Measurements from ENCODE around the gene NLE1.

Gene NLE1

GRCh38 chr17:35142467-35142796 is 329 bp upstream of the NLE1 start:
- H3K4me3 ChIP-seq (ENCODE audit: low read depth, low read length), result peak overlapping the region; percentile 32
- TF ChIP-seq, protein P1, sequence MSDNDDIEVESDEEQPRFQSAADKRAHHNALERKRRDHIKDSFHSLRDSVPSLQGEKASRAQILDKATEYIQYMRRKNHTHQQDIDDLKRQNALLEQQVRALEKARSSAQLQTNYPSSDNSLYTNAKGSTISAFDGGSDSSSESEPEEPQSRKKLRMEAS (IDR thresholded peaks at IDR 0.05; ENCODE audit: low read depth, low read length), result no peak
- TF ChIP-seq POLR2A (IDR thresholded peaks at IDR 0.05; ENCODE audit: extremely low read depth, insufficient read length), result no peak
- no peak for TF ChIP-seq CTCF (IDR thresholded peaks at IDR 0.05; ENCODE audit: low read depth, low read length)
- no peak for TF ChIP-seq MYC (IDR thresholded peaks at IDR 0.05; ENCODE audit: low read depth, low read length)
- DNase-seq (ENCODE audit: low read depth), result no peak

GRCh38 chr17:35138218-35138617 is 3.9 kb downstream of the NLE1 start:
- no peak for TF ChIP-seq POLR2A (IDR thresholded peaks at IDR 0.05; ENCODE audit: extremely low read depth, insufficient read length)
- TF ChIP-seq MYC (IDR thresholded peaks at IDR 0.05; ENCODE audit: low read depth, low read length), result no peak
- TF ChIP-seq CTCF (IDR thresholded peaks at IDR 0.05; ENCODE audit: low read depth, low read length), result no peak
- TF ChIP-seq, protein P1 (IDR thresholded peaks at IDR 0.05; ENCODE audit: low read depth, low read length), result no peak
- no peak for DNase-seq (ENCODE audit: low read depth)
- no peak overlapping the region for H3K4me3 ChIP-seq (ENCODE audit: low read depth, low read length)

GRCh38 chr17:35135322-35135721 is 6.8 kb downstream of the NLE1 start:
- TF ChIP-seq POLR2A (IDR thresholded peaks at IDR 0.05; ENCODE audit: extremely low read depth, insufficient read length) (no peak), CTCF (IDR thresholded peaks at IDR 0.05; ENCODE audit: low read depth, low read length) (no peak), MYC (IDR thresholded peaks at IDR 0.05; ENCODE audit: low read depth, low read length) (no peak)
- TF ChIP-seq, protein P1 (IDR thresholded peaks at IDR 0.05; ENCODE audit: low read depth, low read length), result no peak
- no peak for DNase-seq (ENCODE audit: low read depth)
- no peak overlapping the region for H3K4me3 ChIP-seq (ENCODE audit: low read depth, low read length)

DNA sequence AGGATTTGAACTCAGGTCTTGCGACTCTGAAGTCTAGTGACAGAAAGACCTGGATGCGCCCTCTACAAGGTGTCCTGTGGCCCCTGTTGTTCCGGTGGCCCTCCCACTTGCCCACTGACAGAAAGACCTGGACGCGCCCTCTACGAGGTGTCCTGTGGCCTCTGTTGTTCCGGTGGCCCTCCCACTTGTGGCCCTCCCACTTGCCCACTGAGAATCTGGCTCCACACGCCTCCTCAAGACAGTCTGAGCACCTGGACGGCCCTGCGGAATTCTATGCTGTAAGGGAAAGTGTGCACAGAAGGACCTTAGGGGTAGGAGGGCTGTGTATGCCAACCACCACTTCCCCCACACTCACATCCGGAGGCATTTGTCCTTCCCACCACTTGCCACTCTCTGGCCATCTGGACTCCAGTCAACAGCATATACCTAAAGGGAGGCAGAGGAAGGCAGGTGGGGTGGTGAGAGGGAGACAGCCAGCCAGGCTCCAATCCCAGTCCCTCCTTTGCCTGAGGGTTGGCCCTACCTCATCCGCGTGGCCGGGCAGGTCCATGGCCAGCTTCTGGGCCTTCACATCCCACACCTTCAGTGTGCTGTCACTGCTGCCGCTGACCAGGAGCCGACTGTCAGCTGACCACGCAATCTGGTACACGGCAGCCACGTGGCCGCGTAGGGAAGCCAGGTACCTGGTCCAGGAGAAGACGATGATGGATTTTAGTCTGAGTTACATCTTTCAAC is 9.1 kb downstream of the NLE1 start:
- DNase-seq (ENCODE audit: low read depth), result no peak
- H3K4me3 ChIP-seq (ENCODE audit: low read depth, low read length), result no peak overlapping the region
- TF ChIP-seq, protein P1 (IDR thresholded peaks at IDR 0.05; ENCODE audit: low read depth, low read length), result no peak
- TF ChIP-seq CTCF (IDR thresholded peaks at IDR 0.05; ENCODE audit: low read depth, low read length) (no peak), POLR2A (IDR thresholded peaks at IDR 0.05; ENCODE audit: extremely low read depth, insufficient read length) (no peak), MYC (IDR thresholded peaks at IDR 0.05; ENCODE audit: low read depth, low read length) (no peak)

GRCh38 chr17:35132099-35132498 is 10.0 kb downstream of the NLE1 start:
- H3K4me3 ChIP-seq (ENCODE audit: low read depth, low read length), result no peak overlapping the region
- TF ChIP-seq POLR2A (IDR thresholded peaks at IDR 0.05; ENCODE audit: extremely low read depth, insufficient read length), result no peak
- TF ChIP-seq MYC (IDR thresholded peaks at IDR 0.05; ENCODE audit: low read depth, low read length), result no peak
- no peak for TF ChIP-seq CTCF (IDR thresholded peaks at IDR 0.05; ENCODE audit: low read depth, low read length)
- TF ChIP-seq, protein P1 (IDR thresholded peaks at IDR 0.05; ENCODE audit: low read depth, low read length), result no peak
- no peak for DNase-seq (ENCODE audit: low read depth)

Measured in NB4 (cell line).